Esophagus muscularis mucosa (tissue), 4 donors: ENCODE data around the gene MT1A. TPM values are rescaled to one million over a fixed set of nuclear protein-coding genes. Genes with fewer than 3 reads are reported as not detected.

Source experiments
- DNase-seq: peaks from one replicate; pipeline ENCODE4 v3.0.0-alpha.2; 2017; ENCODE audit errors: extremely low spot score
- H3K27ac ChIP-seq, 4 donors: fragments of 200-600 bp; sonication (generic); replicated peaks in 1 of 4; 1 replicate in 3 of 4; 2 replicates in 1 of 4; pipeline ENCODE4 v1.5.1; 2016 to 2019; ENCODE audit warnings: mild to moderate bottlenecking in 1 of 4
- H3K27me3 ChIP-seq, 4 donors: fragments of 200-600 bp; sonication (generic); one replicate each; pipeline versions ENCODE4 v1.5.1 to v1.6.0; 2016 to 2019
- H3K36me3 ChIP-seq, 4 donors: fragments of 200-600 bp; sonication (generic); one replicate each; pipeline ENCODE4 v1.5.1; 2016 to 2019
- H3K4me1 ChIP-seq, 4 donors: fragments of 200-600 bp; sonication (generic); one replicate each; pipeline ENCODE4 v1.5.1; 2016 to 2019
- H3K4me3 ChIP-seq, 4 donors: fragments of 200-600 bp; sonication (generic); 1 replicate in 2 of 4; 2 replicates in 2 of 4; pipeline ENCODE4 v1.5.1; 2016 to 2019; ENCODE audit warnings: mild to moderate bottlenecking in 4 of 4, moderate library complexity in 1 of 4
- H3K9me3 ChIP-seq, 4 donors: fragments of 200-600 bp; sonication (generic); 1 replicate in 3 of 4; 2 replicates in 1 of 4; pipeline ENCODE4 v1.5.1; 2016 to 2019
- CTCF ChIP-seq, 3 experiments: fragments of 200-600 bp in 2 of 3; fragments of 450-650 bp in 1 of 3; sonication (generic) in 2 of 3; IDR thresholded peaks; one replicate each; pipeline ENCODE4 v1.5.1; 2017 to 2019; ENCODE audit warnings: antibody characterized with exemption in 3 of 3, mild to moderate bottlenecking in 2 of 3, moderate library complexity in 1 of 3
- EP300 ChIP-seq: sonication (generic); formaldehyde crosslinking; IDR thresholded peaks from one replicate; pipeline ENCODE4 v1.6.1; 2017; ENCODE audit warnings: antibody characterized with exemption
- POLR2A ChIP-seq: fragments of 450-650 bp; IDR thresholded peaks from one replicate; pipeline ENCODE4 v1.6.1; 2017; ENCODE audit warnings: antibody characterized with exemption, moderate library complexity, mild to moderate bottlenecking, low read depth
- POLR2AphosphoS5 ChIP-seq, 2 donors: sonication (generic); formaldehyde crosslinking; IDR thresholded peaks; one replicate each; pipeline ENCODE4 v1.6.1; 2017; ENCODE audit warnings: antibody characterized with exemption in 2 of 2
- WGBS: methylation state at CpG from one replicate; pipeline ENCODE4 v1.1.5; 2018; 5-methylcytosine and 5-hydroxymethylcytosine counted together
- intact Hi-C: fragments of 100-400 bp; cut with DNase I; formaldehyde crosslinking; loops from one replicate; pipeline ENCODE4 v1.15.1; 2023
- total RNA-seq, 4 donors: library from RNA; depleted of rRNA; stranded (reverse); fragments of >200 nt; gene quantifications; one replicate each; pipeline versions ENCODE4 v1.1.0 to v1.2.1, GENCODE V29; 2016

MT1A gene
- total RNA-seq, 4 donors from 2014 or later, result 1.7 to 371 (median 21.3) TPM; not detected in 1

- Histone ChIP-seq H3K27ac (peak overlapping the region in 2 of 4 donors; percentile 84 to 96), H3K36me3 (no peaks in the 10 kb centered on the region), H3K4me3 (no peak overlapping the region), H3K9me3 (no peaks in the 10 kb centered on the region), H3K27me3 (no peaks in the 10 kb centered on the region), H3K4me1 (peaks cover 35 to 46% (median 39%) of the 10 kb centered on the region in 4 donors)
- TF ChIP-seq CTCF (IDR thresholded peaks at IDR 0.05) (no peak), EP300 (no peak)
- intact Hi-C loops, result loop anchor here (5.0 kb wide), 1 partner anchor 88 kb away; no protein-coding TSS in a partner anchor
- WGBS, result 87% methylated on average over 4 of the region's 4 CpGs
- no peak for DNase-seq
These were observed 33.5 kb upstream of the MT1A start for GRCh38 chr16:56604966-56605365.

- intact Hi-C loops, result no loop called here
- H3K36me3 ChIP-seq, result no peaks in the 10 kb centered on the region
- WGBS, result 87% methylated on average over 1 of the region's 1 CpG
- H3K9me3 ChIP-seq, result no peaks in the 10 kb centered on the region
- H3K4me3 ChIP-seq, result no peak overlapping the region
- no peak for DNase-seq
- no peaks in the 10 kb centered on the region for H3K27me3 ChIP-seq
- no peak for TF ChIP-seq EP300
- H3K27ac ChIP-seq, result peak overlapping the region; percentile 84 to 96 (median 92)
- H3K4me1 ChIP-seq, result peaks cover 40 to 51% (median 44%) of the 10 kb centered on the region in 4 donors
These were observed 33.0 kb upstream of the MT1A start for GRCh38 chr16:56605475-56605874.

- Histone ChIP-seq H3K36me3 (no peaks in the 10 kb centered on the region), H3K4me1 (peaks cover 46 to 57% (median 50%) of the 10 kb centered on the region in 4 donors), H3K9me3 (no peaks in the 10 kb centered on the region), H3K27ac (peak overlapping the region; percentile 84 to 96 (median 92)), H3K27me3 (no peaks in the 10 kb centered on the region), H3K4me3 (no peak overlapping the region)
- WGBS, result 63% methylated on average over 3 of the region's 3 CpGs
- intact Hi-C loops, result no loop called here
- no peak for TF ChIP-seq EP300
- peak in 1 of 2 donors; percentile 9 for TF ChIP-seq POLR2AphosphoS5 (IDR thresholded peaks at IDR 0.05)
- no peak for DNase-seq
These were observed 32.4 kb upstream of the MT1A start for GRCh38 chr16:56606071-56606475.

- peaks cover 51 to 62% (median 55%) of the 10 kb centered on the region in 4 donors for H3K4me1 ChIP-seq
These were observed 31.9 kb upstream of the MT1A start for GRCh38 chr16:56606476-56607108.

GRCh38 chr16:56607109-56607618 is 31.3 kb upstream of the MT1A start:
- Histone ChIP-seq H3K4me3 (peak overlapping the region in 2 of 4 donors; percentile 22 to 62), H3K4me1 (peaks cover 54 to 65% (median 59%) of the 10 kb centered on the region in 4 donors)
- intact Hi-C loops, result no loop called here

More at GRCh38 chr16:56606476-56607108, 31.9 kb upstream of the MT1A start:
- intact Hi-C loops, result no loop called here
- 38% methylated on average over 5 of the region's 8 CpGs for WGBS
- H3K4me3 ChIP-seq, result peak overlapping the region in 2 of 4 donors; percentile 4 to 22
- H3K36me3 ChIP-seq, result no peaks in the 10 kb centered on the region
- DNase-seq, result no peak
- peak overlapping the region; percentile 84 to 96 (median 92) for H3K27ac ChIP-seq
- H3K9me3 ChIP-seq, result no peaks in the 10 kb centered on the region
- TF ChIP-seq CTCF (IDR thresholded peaks at IDR 0.05) (no peak), POLR2AphosphoS5 (IDR thresholded peaks at IDR 0.05) (peak in 1 of 2 donors; percentile 25)
- no peaks in the 10 kb centered on the region for H3K27me3 ChIP-seq

More at GRCh38 chr16:56607109-56607618, 31.3 kb upstream of the MT1A start:
- WGBS, result 68% methylated on average over 6 of the region's 14 CpGs
- Histone ChIP-seq H3K36me3 (no peaks in the 10 kb centered on the region), H3K9me3 (no peaks in the 10 kb centered on the region), H3K27ac (peak overlapping the region; percentile 84 to 96 (median 92)), H3K27me3 (no peaks in the 10 kb centered on the region)
- peak; percentile 96 for DNase-seq
- no peak for TF ChIP-seq CTCF (IDR thresholded peaks at IDR 0.05)
- peak; percentile 99 for TF ChIP-seq EP300
- peak; percentile 89 to 94 for TF ChIP-seq POLR2AphosphoS5 (IDR thresholded peaks at IDR 0.05)
- no peak for TF ChIP-seq POLR2A
